PC-3 (cell line): ENCODE measurements around the gene MED13L. TPM values are rescaled to one million over a fixed set of nuclear protein-coding genes. Genes with fewer than 3 reads are reported as not detected.

Experiments used
- ATAC-seq: fragments of 200-7000 bp; cut with Tn5 transposase; 2 replicates; pipeline ENCODE4 v1.9.1; 2020; ENCODE audit warnings: mild to moderate bottlenecking, moderate library complexity
- BruUV-seq: library from RNA; stranded (reverse); fragments of 400-500 nt; replicated peaks from 2 replicates; lab custom pipeline; 2021; lab: Mats Ljungman, UMichigan
- CTCF ChIA-PET: fragments of 300-600 bp; sonication (Branson Sonifier 250); formaldehyde crosslinking; loops from one replicate; lab custom pipeline; 2022; ENCODE audit warnings: antibody characterized with exemption; lab: Charles Lee
- POLR2A ChIA-PET: fragments of 300-600 bp; sonication (Branson Sonifier 250); formaldehyde crosslinking; loops from one replicate; lab custom pipeline; 2022; ENCODE audit warnings: antibody characterized with exemption; ENCODE audit not compliant: unreplicated experiment; lab: Charles Lee
- DNase-seq: peaks from one replicate; pipeline ENCODE4 v3.0.0-alpha.2; 2015
- H2AFZ ChIP-seq: fragments of 300-600 bp; sonication (generic); 2 replicates; pipeline ENCODE4 v1.6.0; 2016; ENCODE audit warnings: antibody characterized with exemption, low read length
- H3F3A ChIP-seq: fragments of 300-600 bp; sonication (generic); one replicate; pipeline ENCODE4 v1.6.0; 2017; ENCODE audit warnings: antibody characterized with exemption, low read length, control low read depth, mild to moderate bottlenecking; ENCODE audit not compliant: unreplicated experiment
- H3K27ac ChIP-seq: fragments of 300-600 bp; sonication (generic); 2 replicates; pipeline ENCODE4 v1.5.1; 2016; ENCODE audit warnings: mild to moderate bottlenecking, low read length
- H3K27me3 ChIP-seq: fragments of 300-600 bp; sonication (generic); 2 replicates; pipeline ENCODE4 v1.6.1; 2016; ENCODE audit warnings: low read length, mixed read lengths
- H3K36me3 ChIP-seq: fragments of 300-600 bp; sonication (generic); 2 replicates; pipeline ENCODE4 v1.6.1; 2016; ENCODE audit warnings: low read depth, mixed run types, low read length, mixed read lengths
- H3K4me1 ChIP-seq: fragments of 300-600 bp; sonication (generic); 2 replicates; pipeline ENCODE4 v1.5.1; 2016; ENCODE audit warnings: low read length; ENCODE audit not compliant: insufficient read depth
- H3K4me2 ChIP-seq: fragments of 300-600 bp; sonication (generic); 2 replicates; pipeline ENCODE4 v1.6.0; 2016; ENCODE audit warnings: low read length
- H3K4me3 ChIP-seq: fragments of 300-600 bp; sonication (generic); 2 replicates; pipeline ENCODE4 v1.5.1; 2016; ENCODE audit warnings: mild to moderate bottlenecking, low read length, mixed read lengths
- H3K79me2 ChIP-seq: fragments of 300-600 bp; sonication (generic); 2 replicates; pipeline ENCODE4 v1.6.1; 2017; ENCODE audit warnings: low read length, mixed read lengths
- H3K9ac ChIP-seq: fragments of 300-600 bp; sonication (generic); 2 replicates; pipeline ENCODE4 v1.6.0; 2016; ENCODE audit warnings: mild to moderate bottlenecking, low read length
- H3K9me2 ChIP-seq: fragments of 300-600 bp; sonication (generic); replicated peaks from 2 replicates; pipeline ENCODE4 v1.6.1; 2016; ENCODE audit warnings: mixed run types, low read length, mixed read lengths
- H3K9me3 ChIP-seq: fragments of 300-600 bp; sonication (generic); 2 replicates; pipeline ENCODE4 v1.6.1; 2016; ENCODE audit warnings: low read length, mixed read lengths
- H4K20me1 ChIP-seq: fragments of 300-600 bp; sonication (generic); 2 replicates; pipeline ENCODE4 v1.6.1; 2016; ENCODE audit warnings: low read length, mixed read lengths
- EZH2 ChIP-seq: fragments of 300-600 bp; sonication (generic); IDR thresholded peaks from one replicate; pipeline ENCODE4 v1.6.1; 2017; ENCODE audit warnings: antibody characterized with exemption, mild to moderate bottlenecking, low read length; ENCODE audit not compliant: unreplicated experiment
- EZH2phosphoT487 ChIP-seq: fragments of 300-600 bp; sonication (generic); IDR thresholded peaks from 2 replicates; pipeline ENCODE4 v1.6.1; 2018; ENCODE audit warnings: mild to moderate bottlenecking, antibody characterized with exemption, low read length, borderline replicate concordance
- intact Hi-C: fragments of 100-400 bp; cut with micrococcal nuclease; formaldehyde crosslinking; loops from 2 replicates; pipeline ENCODE4 v1.9.0; 2023
- total RNA-seq: library from RNA; depleted of rRNA; stranded (reverse); fragments of >200 nt; gene quantifications from 2 replicates; pipeline ENCODE4 v1.2.3, GENCODE V29; 2014
- TF ChIP-seq, protein P1 (sequence below): fragments of 300-600 bp; sonication (generic); conservative IDR thresholded peaks from 2 replicates; pipeline ENCODE4 v1.5.1; 2017; ENCODE audit warnings: antibody characterized with exemption, low read depth, mild to moderate bottlenecking, low read length

The MED13L gene
- total RNA-seq, 1 experiment from 2014 or later = 61.2 TPM

DNA sequence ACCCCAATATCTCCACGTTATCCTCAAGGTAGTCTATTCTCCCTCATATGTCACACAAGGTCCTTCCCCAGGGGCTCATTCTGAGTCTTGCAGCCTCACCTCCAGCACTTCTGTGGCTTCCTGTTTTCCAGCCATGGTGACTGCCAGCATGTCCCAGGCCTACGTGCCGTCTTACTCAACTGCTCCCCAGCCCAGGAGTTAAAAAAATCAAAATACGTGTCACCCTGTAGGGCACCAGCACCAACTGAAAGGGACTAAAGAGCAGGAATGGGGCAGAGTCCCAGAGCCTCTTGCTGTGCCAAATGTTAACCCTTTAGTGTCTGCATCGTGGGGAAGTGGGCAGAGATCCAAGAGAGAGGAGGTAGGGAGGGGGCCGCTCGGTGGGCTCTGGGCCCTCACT, 37.0 kb upstream of the MED13L start:
- TF ChIP-seq EZH2phosphoT487 (no peak), EZH2 (no peak)
- TF ChIP-seq, protein P1, sequence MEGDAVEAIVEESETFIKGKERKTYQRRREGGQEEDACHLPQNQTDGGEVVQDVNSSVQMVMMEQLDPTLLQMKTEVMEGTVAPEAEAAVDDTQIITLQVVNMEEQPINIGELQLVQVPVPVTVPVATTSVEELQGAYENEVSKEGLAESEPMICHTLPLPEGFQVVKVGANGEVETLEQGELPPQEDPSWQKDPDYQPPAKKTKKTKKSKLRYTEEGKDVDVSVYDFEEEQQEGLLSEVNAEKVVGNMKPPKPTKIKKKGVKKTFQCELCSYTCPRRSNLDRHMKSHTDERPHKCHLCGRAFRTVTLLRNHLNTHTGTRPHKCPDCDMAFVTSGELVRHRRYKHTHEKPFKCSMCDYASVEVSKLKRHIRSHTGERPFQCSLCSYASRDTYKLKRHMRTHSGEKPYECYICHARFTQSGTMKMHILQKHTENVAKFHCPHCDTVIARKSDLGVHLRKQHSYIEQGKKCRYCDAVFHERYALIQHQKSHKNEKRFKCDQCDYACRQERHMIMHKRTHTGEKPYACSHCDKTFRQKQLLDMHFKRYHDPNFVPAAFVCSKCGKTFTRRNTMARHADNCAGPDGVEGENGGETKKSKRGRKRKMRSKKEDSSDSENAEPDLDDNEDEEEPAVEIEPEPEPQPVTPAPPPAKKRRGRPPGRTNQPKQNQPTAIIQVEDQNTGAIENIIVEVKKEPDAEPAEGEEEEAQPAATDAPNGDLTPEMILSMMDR = no peak
- DNase-seq (no peak), ATAC-seq (no peak)
- intact Hi-C loops = no loop called here
- no peaks in the 10 kb centered on the region for H3F3A ChIP-seq
- H3K4me3 ChIP-seq = no peak overlapping the region
- H3K36me3 ChIP-seq = no peaks in the 10 kb centered on the region
- BruUV-seq = no TSS peak
- peaks cover 18% of the 10 kb centered on the region for H3K4me1 ChIP-seq
- H3K27me3 ChIP-seq = no peaks in the 10 kb centered on the region
- H3K9me2 ChIP-seq = no peaks in the 10 kb centered on the region
- no peaks in the 10 kb centered on the region for H3K79me2 ChIP-seq
- H2AFZ ChIP-seq = no peak overlapping the region
- H3K4me2 ChIP-seq = no peak overlapping the region
- POLR2A ChIA-PET = no interaction called here
- CTCF ChIA-PET = no interaction called here
- H3K9me3 ChIP-seq = 0 out of 2 replicates have a peak, but pooled peaks cover 4% of the 10 kb centered on the region
- no peak overlapping the region for H3K27ac ChIP-seq
- no peak overlapping the region for H3K9ac ChIP-seq
- no peaks in the 10 kb centered on the region for H4K20me1 ChIP-seq

DNA sequence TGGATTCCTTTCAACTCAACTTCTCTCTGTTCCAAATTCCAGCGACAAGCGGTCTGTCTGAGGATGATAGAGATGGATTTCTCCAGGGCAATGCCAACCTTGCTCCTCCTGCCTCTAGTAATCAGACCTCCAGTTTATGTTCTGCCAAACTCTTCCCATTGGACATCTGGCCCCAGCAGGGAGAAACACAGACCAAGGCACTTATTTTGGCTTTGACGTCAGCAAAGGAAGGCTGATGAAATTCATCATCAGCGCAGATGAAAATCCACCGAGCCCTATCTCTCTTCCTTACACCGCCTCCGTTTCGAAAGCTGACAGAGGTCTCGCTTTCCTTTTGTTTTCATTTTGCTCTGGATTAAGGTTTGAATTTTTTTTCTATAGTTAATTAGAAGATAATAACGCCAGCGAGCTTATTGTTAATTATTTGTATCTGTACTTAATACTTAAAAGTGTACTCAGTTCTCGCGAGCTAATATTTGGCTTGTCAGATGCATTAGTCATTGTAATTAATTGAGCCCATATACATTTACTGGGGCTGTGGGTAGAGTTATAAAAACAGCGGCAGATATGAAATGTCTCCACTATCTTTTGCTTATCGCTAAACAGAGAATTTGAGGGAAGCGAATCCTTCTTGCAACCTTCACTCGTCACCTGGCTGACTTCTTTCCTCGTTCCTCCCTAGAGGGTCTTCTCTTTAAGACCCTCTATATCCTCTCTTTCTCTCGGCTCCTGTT, 35.9 kb upstream of the MED13L start:
- H3K9ac ChIP-seq = no peak overlapping the region
- no peak overlapping the region for H3K27ac ChIP-seq
- ATAC-seq (no peak), DNase-seq (no peak)
- peaks cover 7% of the 10 kb centered on the region for H3K4me1 ChIP-seq
- no peaks in the 10 kb centered on the region for H3K36me3 ChIP-seq
- H3K9me3 ChIP-seq = 0 out of 2 replicates have a peak, but pooled peaks cover 4% of the 10 kb centered on the region
- H3K4me2 ChIP-seq = no peak overlapping the region
- no peak overlapping the region for H3K4me3 ChIP-seq
- POLR2A ChIA-PET = no interaction called here
- no peaks in the 10 kb centered on the region for H3K9me2 ChIP-seq
- H3K27me3 ChIP-seq = no peaks in the 10 kb centered on the region
- H3F3A ChIP-seq = no peaks in the 10 kb centered on the region
- no peaks in the 10 kb centered on the region for H4K20me1 ChIP-seq
- no TSS peak for BruUV-seq
- H2AFZ ChIP-seq = no peak overlapping the region
- TF ChIP-seq EZH2phosphoT487 (no peak), EZH2 (no peak)
- TF ChIP-seq, protein P1 = no peak
- H3K79me2 ChIP-seq = no peaks in the 10 kb centered on the region
- intact Hi-C loops = no loop called here
- CTCF ChIA-PET = no interaction called here

DNA sequence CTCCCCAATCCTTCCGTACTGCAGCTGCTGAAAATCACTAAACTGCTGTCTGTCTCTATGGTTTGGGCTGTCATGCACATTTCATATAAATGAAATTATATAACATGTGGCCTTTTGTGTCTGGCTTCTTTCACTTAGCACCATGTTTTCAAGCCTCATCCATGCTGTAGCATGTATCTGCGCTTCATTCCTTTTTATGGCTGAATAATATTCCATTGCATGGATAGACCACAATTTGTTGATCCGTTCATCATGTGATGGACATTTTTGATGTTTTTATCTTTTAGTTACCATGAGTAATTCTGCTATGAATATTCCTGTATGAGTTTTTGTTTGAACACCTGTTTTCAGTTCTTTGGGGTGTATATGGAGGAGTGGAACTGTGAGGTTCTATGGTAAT, 32.6 kb upstream of the MED13L start:
- H2AFZ ChIP-seq = no peak overlapping the region
- H3K9ac ChIP-seq = no peak overlapping the region
- ATAC-seq = no peak
- no peaks in the 10 kb centered on the region for H4K20me1 ChIP-seq
- no peaks in the 10 kb centered on the region for H3K27me3 ChIP-seq
- H3F3A ChIP-seq = no peaks in the 10 kb centered on the region
- H3K9me3 ChIP-seq = 0 out of 2 replicates have a peak, but pooled peaks cover 4% of the 10 kb centered on the region
- H3K9me2 ChIP-seq = no peaks in the 10 kb centered on the region
- ChIA-PET POLR2A (no interaction called here), CTCF (no interaction called here)
- H3K79me2 ChIP-seq = no peaks in the 10 kb centered on the region
- no peaks in the 10 kb centered on the region for H3K36me3 ChIP-seq
- intact Hi-C loops = no loop called here
- no peak for TF ChIP-seq EZH2
- no peak for TF ChIP-seq EZH2phosphoT487
- TF ChIP-seq, protein P1 = no peak
- H3K4me2 ChIP-seq = no peak overlapping the region
- no TSS peak for BruUV-seq
- H3K4me3 ChIP-seq = no peak overlapping the region
- H3K4me1 ChIP-seq = no peaks in the 10 kb centered on the region
- no peak overlapping the region for H3K27ac ChIP-seq
- DNase-seq = no peak
